ENCODE results near the gene TAL1.

DNA sequence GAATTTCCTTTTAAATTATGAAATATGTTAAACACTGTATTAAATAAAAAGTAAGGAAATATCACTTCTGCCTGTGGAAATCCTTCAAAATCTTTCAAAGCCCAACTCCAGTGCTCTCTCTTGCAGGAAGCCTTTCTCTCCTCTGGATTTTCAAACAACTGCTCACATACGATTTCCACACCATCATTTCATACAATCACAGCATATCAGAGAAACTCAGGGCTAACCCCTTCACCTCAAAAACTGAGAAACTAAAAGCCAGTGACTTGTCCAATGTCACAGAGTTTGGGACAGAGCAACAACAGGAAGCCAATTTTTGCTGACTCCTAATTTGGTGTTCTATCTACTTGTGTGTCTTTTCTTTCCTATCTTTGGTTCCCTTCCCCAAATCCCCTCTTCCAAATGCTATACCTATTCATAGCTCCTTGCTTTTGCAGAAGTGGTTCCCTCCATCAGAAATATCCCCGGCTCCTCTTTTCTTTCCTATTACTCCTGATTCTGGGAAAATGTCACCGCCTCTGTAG lies 12.4 kb upstream of the TAL1 start:
- TF ChIP-seq, protein P1, sequence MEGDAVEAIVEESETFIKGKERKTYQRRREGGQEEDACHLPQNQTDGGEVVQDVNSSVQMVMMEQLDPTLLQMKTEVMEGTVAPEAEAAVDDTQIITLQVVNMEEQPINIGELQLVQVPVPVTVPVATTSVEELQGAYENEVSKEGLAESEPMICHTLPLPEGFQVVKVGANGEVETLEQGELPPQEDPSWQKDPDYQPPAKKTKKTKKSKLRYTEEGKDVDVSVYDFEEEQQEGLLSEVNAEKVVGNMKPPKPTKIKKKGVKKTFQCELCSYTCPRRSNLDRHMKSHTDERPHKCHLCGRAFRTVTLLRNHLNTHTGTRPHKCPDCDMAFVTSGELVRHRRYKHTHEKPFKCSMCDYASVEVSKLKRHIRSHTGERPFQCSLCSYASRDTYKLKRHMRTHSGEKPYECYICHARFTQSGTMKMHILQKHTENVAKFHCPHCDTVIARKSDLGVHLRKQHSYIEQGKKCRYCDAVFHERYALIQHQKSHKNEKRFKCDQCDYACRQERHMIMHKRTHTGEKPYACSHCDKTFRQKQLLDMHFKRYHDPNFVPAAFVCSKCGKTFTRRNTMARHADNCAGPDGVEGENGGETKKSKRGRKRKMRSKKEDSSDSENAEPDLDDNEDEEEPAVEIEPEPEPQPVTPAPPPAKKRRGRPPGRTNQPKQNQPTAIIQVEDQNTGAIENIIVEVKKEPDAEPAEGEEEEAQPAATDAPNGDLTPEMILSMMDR (IDR thresholded peaks at IDR 0.05): no peak
- TF ChIP-seq POLR2A (IDR thresholded peaks at IDR 0.05) (no peak), EP300 (IDR thresholded peaks at IDR 0.05) (no peak)

Measured in tibial nerve (tissue), 4 donors.